Muscle of arm (tissue), 12 donors: ENCODE results near the gene C2. TPM values are rescaled to one million over a fixed set of nuclear protein-coding genes. Genes with fewer than 3 reads are reported as not detected.
"Not testable (repeated sequence)": the region's sequence is repeated elsewhere in the genome, so short reads cannot be mapped to it uniquely, and the experiment has no call there.

Source experiments
- DNase-seq: peaks from one replicate; pipeline ENCODE4 v3.0.0-alpha.2; 2013
- polyA plus RNA-seq, 12 donors: library from polyadenylated mRNA; unstranded; fragments of 120-200 nt; gene quantifications; one replicate each; pipeline ENCODE4 v1.2.1, GENCODE V29; 2013; ENCODE audit not compliant: insufficient read length in 12 of 12

C2 gene
- polyA plus RNA-seq, 12 donors, result 4.3 to 21.2 (median 6.9) TPM; not detected in 1

- peak; percentile 90 for DNase-seq
Measured at GRCh38 chr6:31897612-31898382, 29.7 kb upstream of the C2 start, which contains the start of gene EHMT2. TSS of gene EHMT2 (minus strand) at chr6:31897698. CDS start at chr6:31897677, 21 bp downstream.

- DNase-seq, result peak; percentile 45
Measured at GRCh38 chr6:31898383-31899011, 29.0 kb upstream of the C2 start.

- no peak for DNase-seq
Measured at GRCh38 chr6:31899215-31899614, 28.3 kb upstream of the C2 start.

- DNase-seq, result no peak
Measured at GRCh38 chr6:31899882-31900722, 27.4 kb upstream of the C2 start.

GRCh38 chr6:31900917-31901414 is 26.6 kb upstream of the C2 start:
- no peak for DNase-seq

- peak; percentile 58 for DNase-seq
Measured at GRCh38 chr6:31901415-31901952, 26.0 kb upstream of the C2 start.

- peak; percentile 97 for DNase-seq
Measured at GRCh38 chr6:31901953-31902643, 25.4 kb upstream of the C2 start, which contains the start of gene ZBTB12. TSS of gene ZBTB12 (minus strand) at chr6:31902086. CDS start at chr6:31901305, 781 bp downstream.

GRCh38 chr6:31903957-31904356 is 23.6 kb upstream of the C2 start:
- no peak for DNase-seq

- no peak for DNase-seq
Measured at GRCh38 chr6:31905041-31905440, 22.5 kb upstream of the C2 start.

GRCh38 chr6:31906122-31906521 is 21.4 kb upstream of the C2 start:
- no peak for DNase-seq

- DNase-seq, result not testable (repeated sequence)
Measured at GRCh38 chr6:31906727-31907126, 20.8 kb upstream of the C2 start.

- no peak for DNase-seq
Measured at GRCh38 chr6:31907158-31907813, 20.2 kb upstream of the C2 start.

GRCh38 chr6:31908255-31908654 is 19.3 kb upstream of the C2 start:
- DNase-seq, result not testable (repeated sequence)

- no peak for DNase-seq
Measured at GRCh38 chr6:31908791-31909190, 18.7 kb upstream of the C2 start.

- not testable (repeated sequence) for DNase-seq
Measured at GRCh38 chr6:31909298-31909697, 18.2 kb upstream of the C2 start.

GRCh38 chr6:31911826-31912585 is 15.5 kb upstream of the C2 start:
- no peak for DNase-seq

GRCh38 chr6:31915351-31915750 is 12.2 kb upstream of the C2 start:
- DNase-seq, result no peak

GRCh38 chr6:31915756-31916155 is 11.8 kb upstream of the C2 start:
- no peak for DNase-seq

GRCh38 chr6:31918069-31918720 is 9.3 kb upstream of the C2 start:
- no peak for DNase-seq
